SK-N-SH treated with all-trans-retinoic acid at 6 μM for 48 hours (cell line): Measurements from ENCODE around the gene PPM1K.

Experiments used
- ARNTL ChIP-seq: fragments of 450-650 bp; formaldehyde crosslinking; IDR thresholded peaks from 2 replicates; pipeline ENCODE4 v1.5.0; 2020; ENCODE audit warnings: low read depth, mild to moderate bottlenecking, moderate library complexity, borderline replicate concordance
- ESRRG ChIP-seq: fragments of 250-450 bp; sonication (Bioruptor Pico); IDR thresholded peaks from 2 replicates; pipeline ENCODE4 v1.6.1; 2021; ENCODE audit warnings: mild to moderate bottlenecking
- POU6F1 ChIP-seq: fragments of 250-450 bp; sonication (Bioruptor Pico); IDR thresholded peaks from 2 replicates; pipeline ENCODE4 v1.8.0; 2021; ENCODE audit warnings: low read depth, mild to moderate bottlenecking, moderate library complexity, borderline replicate concordance
- PPARA ChIP-seq: fragments of 250-450 bp; sonication (Bioruptor Pico); IDR thresholded peaks from 2 replicates; pipeline ENCODE4 v1.5.0; 2020; ENCODE audit warnings: mild to moderate bottlenecking, borderline replicate concordance
- RARB ChIP-seq: fragments of 250-450 bp; sonication (Bioruptor Pico); IDR thresholded peaks from 2 replicates; pipeline ENCODE4 v1.8.0; 2021; ENCODE audit warnings: mild to moderate bottlenecking, moderate library complexity
- TCF4 ChIP-seq: fragments of 250-450 bp; sonication (Bioruptor Pico); IDR thresholded peaks from 2 replicates; pipeline ENCODE4 v1.8.0; 2021; ENCODE audit warnings: mild to moderate bottlenecking, moderate library complexity, borderline replicate concordance
- TSHZ2 ChIP-seq: fragments of 250-450 bp; sonication (Bioruptor Pico); IDR thresholded peaks from 2 replicates; pipeline ENCODE4 v1.5.0; 2020; ENCODE audit warnings: mild to moderate bottlenecking, moderate library complexity
- ZFP3 ChIP-seq: fragments of 250-450 bp; sonication (Bioruptor Pico); IDR thresholded peaks from 2 replicates; pipeline ENCODE4 v1.5.0; 2020; ENCODE audit warnings: mild to moderate bottlenecking, moderate library complexity
- ZFP30 ChIP-seq: fragments of 450-650 bp; formaldehyde crosslinking; IDR thresholded peaks from 2 replicates; pipeline ENCODE4 v1.5.0; 2022; ENCODE audit warnings: mild to moderate bottlenecking, moderate library complexity

DNA sequence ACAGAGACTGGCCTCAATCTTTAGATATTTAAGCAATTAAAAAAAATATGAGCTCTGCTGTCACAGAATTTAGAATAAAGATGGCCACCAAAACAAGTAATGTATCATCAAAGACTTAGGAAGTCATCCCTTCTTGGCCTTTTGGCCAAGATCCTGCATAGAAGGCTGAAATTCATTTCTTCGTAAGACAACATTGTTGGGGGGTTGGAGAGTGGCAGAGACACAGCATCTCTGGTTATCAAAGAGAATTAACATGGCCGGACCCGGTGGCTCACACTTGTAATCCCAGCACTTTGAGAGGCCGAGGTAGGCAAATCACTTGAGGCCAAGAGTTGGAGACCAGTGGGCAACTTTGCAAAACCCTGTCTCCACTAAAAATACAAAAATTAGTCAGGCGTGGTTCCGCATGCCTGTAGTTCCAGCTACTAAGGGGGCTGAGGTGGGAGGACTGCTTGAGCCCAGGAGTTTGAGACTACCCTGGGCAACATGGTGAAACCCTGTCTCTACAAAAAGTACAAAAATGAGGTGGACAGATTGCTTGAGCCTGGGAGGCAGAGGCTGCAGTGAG is 4.0 kb downstream of the PPM1K start:
- TF ChIP-seq ESRRG (CRISPR knock-in tag) (no peak), ARNTL (CRISPR knock-in tag) (no peak), TCF4 (CRISPR knock-in tag) (no peak), RARB (CRISPR knock-in tag) (no peak), ZFP30 (CRISPR knock-in tag) (no peak), PPARA (no peak), POU6F1 (CRISPR knock-in tag) (no peak), ZFP3 (no peak), TSHZ2 (CRISPR knock-in tag) (no peak)
